A549 (cell line): Measurements from ENCODE around the gene PEX14.

ENCODE experiments used
- BHLHE40 ChIP-seq: IDR thresholded peaks from 2 replicates; pipeline ENCODE4 v1.6.1; 2012; ENCODE audit warnings: low read depth, low read length, inconsistent platforms
- CTCF ChIP-seq: fragments of >200 bp; sonication (Bioruptor Twin); formaldehyde crosslinking; IDR thresholded peaks from 3 replicates; pipeline ENCODE4 v1.5.1; 2016
- E2F6 ChIP-seq: IDR thresholded peaks from 2 replicates; pipeline ENCODE4 v1.6.1; 2012; ENCODE audit warnings: low read depth, borderline replicate concordance
- HDAC2 ChIP-seq: fragments of 200-600 bp; sonication (generic); IDR thresholded peaks from 2 replicates; pipeline ENCODE4 v1.6.1; 2016
- MAZ ChIP-seq: fragments of 150-350 bp; IDR thresholded peaks from 2 replicates; pipeline ENCODE4 v1.6.1; 2014; ENCODE audit warnings: antibody characterized with exemption, low read depth, low read length, borderline replicate concordance
- MYC ChIP-seq: IDR thresholded peaks from 2 replicates; pipeline ENCODE4 v1.6.1; 2012; ENCODE audit warnings: mild to moderate bottlenecking, inconsistent platforms, low read length, improper control_type of control experiment, borderline replicate concordance
- POLR2A ChIP-seq: IDR thresholded peaks from 2 replicates; pipeline ENCODE4 v1.6.1; 2012; ENCODE audit warnings: mild to moderate bottlenecking, low read length
- POLR2AphosphoS2 ChIP-seq: conservative IDR thresholded peaks from 2 replicates; pipeline ENCODE4 v1.6.1; 2012; ENCODE audit warnings: low read length, improper control_type of control experiment, inconsistent platforms
- RCOR1 ChIP-seq: fragments of 150-350 bp; IDR thresholded peaks from 2 replicates; pipeline ENCODE4 v1.6.1; 2014; ENCODE audit warnings: antibody characterized with exemption, low read length, low read depth
- REST ChIP-seq: fragments of 200-600 bp; sonication (generic); IDR thresholded peaks from 2 replicates; pipeline ENCODE4 v1.6.1; 2016; ENCODE audit warnings: antibody characterized with exemption, mild to moderate bottlenecking, moderate library complexity
- RNF2 ChIP-seq: fragments of 200-600 bp; sonication (generic); IDR thresholded peaks from 2 replicates; pipeline ENCODE4 v1.6.1; 2016; ENCODE audit warnings: low read depth, mild to moderate bottlenecking, antibody characterized with exemption, moderate library complexity, borderline replicate concordance
- SMC3 ChIP-seq: fragments of >200 bp; sonication (Bioruptor Twin); formaldehyde crosslinking; IDR thresholded peaks from 3 replicates; pipeline ENCODE4 v1.6.1; 2018; ENCODE audit warnings: inconsistent platforms
- ZNF302 ChIP-seq: fragments of 250-450 bp; sonication (Bioruptor Pico); IDR thresholded peaks from 2 replicates; pipeline ENCODE4 v1.9.0; 2021; ENCODE audit warnings: inconsistent platforms, mild to moderate bottlenecking, moderate library complexity

- TF ChIP-seq RNF2 (no peak), CTCF (no peak), ZNF302 (no peak), MAZ (no peak), BHLHE40 (no peak), SMC3 (no peak), REST (no peak), RCOR1 (no peak), HDAC2 (no peak), E2F6 (no peak), MYC (no peak), POLR2A (no peak), POLR2AphosphoS2 (no peak)
Observed at GRCh38 chr1:10657088-10657847, 182.5 kb downstream of the PEX14 start.
